ENCODE data around the gene DNAH2.

DNAH2 gene

DNA sequence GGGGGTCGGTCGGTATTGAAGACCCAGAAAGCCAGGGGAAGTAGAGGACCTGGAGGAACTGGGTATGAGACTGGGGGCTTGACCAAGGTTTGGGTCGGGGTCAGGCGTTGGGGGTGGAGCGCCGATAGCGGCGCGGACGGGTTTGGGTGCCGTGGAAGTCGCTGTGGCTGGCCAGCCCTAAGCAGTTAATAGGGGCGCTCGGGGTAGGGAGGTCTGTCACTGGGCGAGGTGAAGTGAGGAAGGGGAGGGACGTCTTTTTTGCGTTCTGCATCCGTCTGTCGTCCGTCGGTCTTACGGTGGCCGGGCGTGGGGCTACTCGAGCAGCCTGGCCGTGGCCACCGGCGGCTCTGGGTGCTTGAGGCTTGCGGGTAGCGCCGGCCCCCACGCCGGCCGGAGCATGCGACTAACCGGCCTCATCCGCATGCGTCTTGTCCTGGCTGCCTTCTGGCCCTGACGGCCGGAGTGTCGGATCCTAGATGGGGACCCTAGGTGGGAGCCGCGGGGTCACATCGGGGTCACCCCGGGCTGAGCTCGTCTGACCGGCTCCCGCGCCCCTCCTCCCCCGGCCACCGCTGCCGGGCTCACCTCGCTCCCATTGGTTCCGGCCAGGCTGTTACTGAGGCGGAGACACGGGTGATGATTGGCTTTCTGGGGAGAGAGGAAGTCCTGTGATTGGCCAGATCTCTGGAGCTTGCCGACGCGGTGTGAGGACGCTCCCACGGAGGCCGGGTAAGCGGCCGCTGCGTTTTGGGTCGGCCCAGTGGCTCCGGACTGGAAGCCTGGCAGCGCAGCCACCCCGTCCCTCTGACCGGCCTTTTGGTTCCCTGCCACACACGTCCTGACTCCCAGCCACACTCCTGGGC is 127.0 kb downstream of the DNAH2 start:
- H3K4me3 ChIP-seq (ENCODE audit: low read depth, low read length) = peak overlapping the region; percentile 73
- TF ChIP-seq, protein P1, sequence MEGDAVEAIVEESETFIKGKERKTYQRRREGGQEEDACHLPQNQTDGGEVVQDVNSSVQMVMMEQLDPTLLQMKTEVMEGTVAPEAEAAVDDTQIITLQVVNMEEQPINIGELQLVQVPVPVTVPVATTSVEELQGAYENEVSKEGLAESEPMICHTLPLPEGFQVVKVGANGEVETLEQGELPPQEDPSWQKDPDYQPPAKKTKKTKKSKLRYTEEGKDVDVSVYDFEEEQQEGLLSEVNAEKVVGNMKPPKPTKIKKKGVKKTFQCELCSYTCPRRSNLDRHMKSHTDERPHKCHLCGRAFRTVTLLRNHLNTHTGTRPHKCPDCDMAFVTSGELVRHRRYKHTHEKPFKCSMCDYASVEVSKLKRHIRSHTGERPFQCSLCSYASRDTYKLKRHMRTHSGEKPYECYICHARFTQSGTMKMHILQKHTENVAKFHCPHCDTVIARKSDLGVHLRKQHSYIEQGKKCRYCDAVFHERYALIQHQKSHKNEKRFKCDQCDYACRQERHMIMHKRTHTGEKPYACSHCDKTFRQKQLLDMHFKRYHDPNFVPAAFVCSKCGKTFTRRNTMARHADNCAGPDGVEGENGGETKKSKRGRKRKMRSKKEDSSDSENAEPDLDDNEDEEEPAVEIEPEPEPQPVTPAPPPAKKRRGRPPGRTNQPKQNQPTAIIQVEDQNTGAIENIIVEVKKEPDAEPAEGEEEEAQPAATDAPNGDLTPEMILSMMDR (IDR thresholded peaks at IDR 0.05; ENCODE audit: insufficient read depth, low read length, missing control alignments) = no peak
- ChIA-PET POLR2A (interaction anchor here (0.8 to 4.9 kb wide), 5 partner anchors 9 to 78 kb away, joined by 3 to 48 read pairs (median 3); partner anchors contain the start of genes CYB5D1 and NAA38), CTCF (interaction anchor here (1.0 to 7.0 kb wide), 15 partner anchors 9 to 315 kb away, joined by 3 to 36 read pairs (median 6); partner anchors contain the start of genes KDM6B and NAA38)
- no peak for DNase-seq (ENCODE audit: low read depth, low spot score)

DNA sequence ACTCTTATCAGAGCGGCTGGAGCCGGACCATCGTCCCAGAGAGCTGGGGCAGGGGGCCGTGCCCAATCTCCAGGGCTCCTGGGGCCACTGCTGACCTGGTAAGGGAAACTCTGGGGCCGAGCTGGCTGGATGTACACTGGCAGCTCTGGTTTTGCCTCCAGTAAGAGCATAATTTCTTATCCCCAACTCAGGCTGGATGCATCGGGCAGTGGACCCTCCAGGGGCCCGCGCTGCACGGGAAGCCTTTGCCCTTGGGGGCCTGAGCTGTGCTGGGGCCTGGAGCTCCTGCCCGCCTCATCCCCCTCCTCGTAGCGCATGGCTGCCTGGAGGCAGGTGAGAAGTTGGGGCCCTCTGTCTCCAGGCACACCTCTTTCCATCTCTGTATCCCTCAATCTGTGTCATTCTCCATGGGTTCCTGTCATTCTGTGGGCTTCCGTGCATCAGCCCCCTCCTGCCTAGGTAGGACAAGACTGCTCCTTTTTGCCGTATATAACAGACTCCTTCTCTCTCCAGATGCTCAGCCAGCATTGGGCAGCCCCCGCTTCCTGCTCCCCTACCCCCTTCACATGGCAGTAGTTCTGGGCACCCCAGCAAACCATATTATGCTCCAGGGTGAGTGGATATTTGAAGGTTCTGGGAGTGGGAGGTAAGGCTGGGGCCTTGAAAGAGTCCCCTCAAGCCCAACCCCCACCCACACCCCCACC is 128.0 kb downstream of the DNAH2 start:
- no peak for DNase-seq (ENCODE audit: low read depth, low spot score)
- TF ChIP-seq, protein P1 (IDR thresholded peaks at IDR 0.05; ENCODE audit: insufficient read depth, low read length, missing control alignments) = no peak
- H3K4me3 ChIP-seq (ENCODE audit: low read depth, low read length) = no peak overlapping the region
- ChIA-PET CTCF (interaction anchor here (1.0 to 7.0 kb wide), 14 partner anchors 8 to 314 kb away, joined by 3 to 36 read pairs (median 6); partner anchors contain the start of genes KDM6B and NAA38), POLR2A (interaction anchor here (0.8 to 4.9 kb wide), 5 partner anchors 10 to 77 kb away, joined by 3 to 48 read pairs (median 3); partner anchors contain the start of genes CYB5D1 and NAA38)

DNA sequence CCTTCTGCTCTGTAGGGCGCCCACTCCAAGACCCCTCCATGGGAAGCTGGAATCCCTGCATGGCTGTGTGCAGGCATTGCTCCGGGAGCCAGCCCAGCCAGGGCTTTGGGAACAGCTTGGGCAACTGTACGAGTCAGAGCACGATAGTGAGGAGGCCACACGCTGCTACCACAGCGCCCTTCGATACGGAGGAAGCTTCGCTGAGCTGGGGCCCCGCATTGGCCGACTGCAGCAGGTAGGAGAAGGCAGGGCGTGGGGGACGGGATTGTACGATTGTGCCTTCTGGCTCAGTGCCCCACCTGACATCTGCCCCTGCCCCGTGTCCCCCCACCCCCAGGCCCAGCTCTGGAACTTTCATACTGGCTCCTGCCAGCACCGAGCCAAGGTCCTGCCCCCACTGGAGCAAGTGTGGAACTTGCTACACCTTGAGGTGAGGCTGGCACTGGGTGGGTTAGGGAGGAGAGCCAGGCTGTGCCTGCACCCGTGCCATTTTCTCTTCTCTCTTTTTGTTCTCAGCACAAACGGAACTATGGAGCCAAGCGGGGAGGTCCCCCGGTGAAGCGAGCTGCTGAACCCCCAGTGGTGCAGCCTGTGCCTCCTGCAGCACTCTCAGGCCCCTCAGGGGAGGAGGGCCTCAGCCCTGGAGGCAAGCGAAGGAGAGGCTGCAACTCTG is 128.7 kb downstream of the DNAH2 start:
- H3K4me3 ChIP-seq (ENCODE audit: low read depth, low read length) = no peak overlapping the region
- TF ChIP-seq, protein P1 (IDR thresholded peaks at IDR 0.05; ENCODE audit: insufficient read depth, low read length, missing control alignments) = no peak
- DNase-seq (ENCODE audit: low read depth, low spot score) = no peak
- POLR2A ChIA-PET = interaction anchor here (4.9 kb wide), 1 partner anchor 10 kb away, joined by 48 read pairs; the partner anchor contains the start of genes CYB5D1 and NAA38
- CTCF ChIA-PET = interaction anchor here (1.0 to 7.0 kb wide), 8 partner anchors 11 to 103 kb away, joined by 3 to 36 read pairs (median 7); partner anchors contain the start of genes KDM6B and NAA38

DNA sequence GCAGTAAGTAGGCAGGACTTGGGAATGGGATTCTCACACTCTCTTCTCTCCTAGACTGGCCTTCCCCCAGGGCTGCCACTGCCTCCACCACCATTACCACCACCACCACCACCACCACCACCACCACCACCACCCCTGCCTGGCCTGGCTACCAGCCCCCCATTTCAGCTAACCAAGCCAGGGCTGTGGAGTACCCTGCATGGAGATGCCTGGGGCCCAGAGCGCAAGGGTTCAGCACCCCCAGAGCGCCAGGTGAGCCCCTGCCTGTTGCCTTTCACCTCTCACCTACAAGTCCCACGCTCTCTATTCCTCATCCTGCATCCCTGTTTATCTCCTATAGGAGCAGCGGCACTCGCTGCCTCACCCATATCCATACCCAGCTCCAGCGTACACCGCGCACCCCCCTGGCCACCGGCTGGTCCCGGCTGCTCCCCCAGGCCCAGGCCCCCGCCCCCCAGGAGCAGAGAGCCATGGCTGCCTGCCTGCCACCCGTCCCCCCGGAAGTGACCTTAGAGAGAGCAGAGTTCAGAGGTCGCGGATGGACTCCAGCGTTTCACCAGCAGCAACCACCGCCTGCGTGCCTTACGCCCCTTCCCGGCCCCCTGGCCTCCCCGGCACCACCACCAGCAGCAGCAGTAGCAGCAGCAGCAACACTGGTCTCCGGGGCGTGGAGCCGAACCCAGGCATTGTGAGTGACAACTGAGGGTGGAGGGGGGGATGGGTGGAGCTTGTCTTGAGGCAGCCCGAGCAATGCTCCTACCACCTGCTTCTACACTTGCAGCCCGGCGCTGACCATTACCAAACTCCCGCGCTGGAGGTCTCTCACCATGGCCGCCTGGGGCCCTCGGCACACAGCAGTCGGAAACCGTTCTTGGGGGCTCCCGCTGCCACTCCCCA is 129.5 kb downstream of the DNAH2 start:
- ChIA-PET POLR2A (interaction anchor here (0.9 kb wide), 1 partner anchor 13 kb away, joined by 3 read pairs; no protein-coding TSS in a partner anchor), CTCF (interaction anchor here (1.1 to 7.0 kb wide), 6 partner anchors 12 to 104 kb away, joined by 3 to 36 read pairs (median 6); partner anchors contain the start of gene KDM6B)
- DNase-seq (ENCODE audit: low read depth, low spot score) = no peak
- H3K4me3 ChIP-seq (ENCODE audit: low read depth, low read length) = no peak overlapping the region
- TF ChIP-seq, protein P1 (IDR thresholded peaks at IDR 0.05; ENCODE audit: insufficient read depth, low read length, missing control alignments) = no peak

DNA sequence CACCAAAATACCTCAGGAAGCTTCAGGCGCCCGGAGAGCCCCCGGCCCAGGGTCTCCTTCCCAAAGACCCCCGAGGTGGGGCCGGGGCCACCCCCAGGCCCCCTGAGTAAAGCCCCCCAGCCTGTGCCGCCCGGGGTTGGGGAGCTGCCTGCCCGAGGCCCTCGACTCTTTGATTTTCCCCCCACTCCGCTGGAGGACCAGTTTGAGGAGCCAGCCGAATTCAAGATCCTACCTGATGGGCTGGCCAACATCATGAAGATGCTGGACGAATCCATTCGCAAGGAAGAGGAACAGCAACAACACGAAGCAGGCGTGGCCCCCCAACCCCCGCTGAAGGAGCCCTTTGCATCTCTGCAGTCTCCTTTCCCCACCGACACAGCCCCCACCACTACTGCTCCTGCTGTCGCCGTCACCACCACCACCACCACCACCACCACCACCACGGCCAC is 130.6 kb downstream of the DNAH2 start:
- ChIA-PET CTCF (interaction anchor here (0.9 to 2.1 kb wide), 4 partner anchors 9 to 105 kb away, joined by 3 to 6 read pairs (median 5); no protein-coding TSS in a partner anchor), POLR2A (interaction anchor here (0.9 kb wide), 1 partner anchor 14 kb away, joined by 3 read pairs; no protein-coding TSS in a partner anchor)
- H3K4me3 ChIP-seq (ENCODE audit: low read depth, low read length) = no peak overlapping the region
- no peak for DNase-seq (ENCODE audit: low read depth, low spot score)
- TF ChIP-seq, protein P1 (IDR thresholded peaks at IDR 0.05; ENCODE audit: insufficient read depth, low read length, missing control alignments) = no peak
